WTC11 (cell line): ENCODE data around the gene CHN1. TPM values are rescaled to one million over a fixed set of nuclear protein-coding genes. Genes with fewer than 3 reads are reported as not detected.
A peak's percentile ranks its signal among the peaks of the same experiment; 100 is the strongest.

Experiments used
- ATAC-seq: fragments of 200-7000 bp; cut with Tn5 transposase; 2 replicates; pipeline ENCODE4 v1.10.0; 2021; ENCODE audit warnings: mild to moderate bottlenecking, moderate library complexity
- CTCF ChIA-PET: fragments of 300-600 bp; sonication (Branson Sonifier 250); formaldehyde crosslinking; loops from one replicate; lab custom pipeline; 2021; ENCODE audit warnings: antibody characterized with exemption; lab: Charles Lee
- POLR2A ChIA-PET: fragments of 350-600 bp; sonication (Branson Sonifier 250); formaldehyde crosslinking; loops from one replicate; lab custom pipeline; 2021; ENCODE audit warnings: antibody characterized with exemption; lab: Charles Lee
- DNase-seq: peaks from one replicate; pipeline ENCODE4 v3.0.0; 2021; ENCODE audit warnings: low spot score
- H3K27ac Mint-ChIP-seq: 2 replicates; pipeline ENCODE4 v1.8.0; 2021; ENCODE audit warnings: mixed read lengths
- H3K27me3 Mint-ChIP-seq: 2 replicates; pipeline ENCODE4 v1.8.0; 2021; ENCODE audit warnings: low read depth, mild to moderate bottlenecking, moderate library complexity, mixed read lengths
- H3K36me3 Mint-ChIP-seq: 2 replicates; pipeline ENCODE4 v1.8.0; 2021; ENCODE audit warnings: mixed read lengths
- H3K4me1 Mint-ChIP-seq: 2 replicates; pipeline ENCODE4 v1.8.0; 2022; ENCODE audit warnings: mixed read lengths
- H3K4me3 Mint-ChIP-seq: 2 replicates; pipeline ENCODE4 v1.8.0; 2021; ENCODE audit warnings: mild to moderate bottlenecking, moderate library complexity, mixed read lengths
- H3K9me3 Mint-ChIP-seq: 2 replicates; pipeline ENCODE4 v1.8.0; 2021; ENCODE audit warnings: mixed read lengths
- AR ChIP-seq: fragments of 250-450 bp; sonication (Bioruptor Pico); IDR thresholded peaks from 2 replicates; pipeline ENCODE4 v1.9.0; 2021; ENCODE audit warnings: mild to moderate bottlenecking
- CTCF ChIP-seq: fragments of 200-600 bp; IDR thresholded peaks from 2 replicates; pipeline ENCODE4 v1.8.0; 2022; ENCODE audit warnings: antibody characterized with exemption
- E2F1 ChIP-seq: sonication (generic); formaldehyde crosslinking; IDR thresholded peaks from 2 replicates; pipeline ENCODE4 v1.8.0; 2022; ENCODE audit warnings: mild to moderate bottlenecking, missing genetic modification reagents
- ELF4 ChIP-seq: sonication (generic); formaldehyde crosslinking; IDR thresholded peaks from 2 replicates; pipeline ENCODE4 v1.8.1; 2022; ENCODE audit warnings: low read depth, mild to moderate bottlenecking, moderate library complexity, missing genetic modification reagents
- GABPB1 ChIP-seq: sonication (generic); formaldehyde crosslinking; IDR thresholded peaks from 2 replicates; pipeline ENCODE4 v1.8.1; 2023; ENCODE audit warnings: mild to moderate bottlenecking, missing genetic modification reagents
- GRHL2 ChIP-seq: fragments of 250-450 bp; sonication (Bioruptor Pico); IDR thresholded peaks from 2 replicates; pipeline ENCODE4 v1.8.0; 2022; ENCODE audit warnings: mild to moderate bottlenecking, moderate library complexity; ENCODE audit not compliant: insufficient replicate concordance, severe bottlenecking
- MXD4 ChIP-seq: fragments of 250-450 bp; sonication (Bioruptor Pico); IDR thresholded peaks from 2 replicates; pipeline ENCODE4 v1.8.0; 2021; ENCODE audit warnings: mild to moderate bottlenecking, moderate library complexity, borderline replicate concordance
- NFATC4 ChIP-seq: fragments of 250-450 bp; sonication (Bioruptor Pico); IDR thresholded peaks from 2 replicates; pipeline ENCODE4 v1.9.0; 2021; ENCODE audit warnings: mild to moderate bottlenecking
- SP1 ChIP-seq: sonication (generic); formaldehyde crosslinking; conservative IDR thresholded peaks from 2 replicates; pipeline ENCODE4 v1.8.1; 2022; ENCODE audit warnings: missing genetic modification reagents
- STAT6 ChIP-seq: sonication (generic); formaldehyde crosslinking; conservative IDR thresholded peaks from 2 replicates; pipeline ENCODE4 v1.8.1; 2023; ENCODE audit warnings: mild to moderate bottlenecking, low read depth, missing genetic modification reagents, moderate library complexity
- TP53 ChIP-seq: sonication (generic); formaldehyde crosslinking; IDR thresholded peaks from 2 replicates; pipeline ENCODE4 v1.8.1; 2023; ENCODE audit warnings: mild to moderate bottlenecking, missing genetic modification reagents
- ZBTB43 ChIP-seq: sonication (generic); formaldehyde crosslinking; IDR thresholded peaks from 2 replicates; pipeline ENCODE4 v1.8.1; 2023; ENCODE audit warnings: mild to moderate bottlenecking, missing genetic modification reagents
- ZNF396 ChIP-seq: fragments of 250-450 bp; sonication (Bioruptor Pico); IDR thresholded peaks from 2 replicates; pipeline ENCODE4 v1.8.0; 2021; ENCODE audit warnings: mild to moderate bottlenecking, moderate library complexity, borderline replicate concordance
- total RNA-seq: library from RNA; stranded (reverse); gene quantifications from 3 replicates; pipeline ENCODE4 v1.2.3, GENCODE V29; 2021

CHN1 gene
- total RNA-seq, 1 experiment from 2014 or later: 30.0 TPM

- peak overlapping the region; percentile 51 for H3K27ac Mint-ChIP-seq
- no peak for DNase-seq
- CTCF ChIA-PET: interaction anchor here (0.9 kb wide), 1 partner anchor 64 kb away, joined by 4 read pairs; no protein-coding TSS in a partner anchor
Measured at GRCh38 chr2:174952607-174953006, 52.6 kb downstream of the CHN1 start.

More at GRCh38 chr2:174952607-174953006, 52.6 kb downstream of the CHN1 start:
- H3K36me3 Mint-ChIP-seq: peaks cover 9% of the 10 kb centered on the region
- peaks cover 10% of the 10 kb centered on the region for H3K9me3 Mint-ChIP-seq
- H3K4me1 Mint-ChIP-seq: peaks cover 37% of the 10 kb centered on the region
- no peak overlapping the region for H3K4me3 Mint-ChIP-seq
- POLR2A ChIA-PET: no interaction called here
- TF ChIP-seq GRHL2 (CRISPR knock-in tag) (no peak), GABPB1 (CRISPR knock-in tag) (no peak), E2F1 (CRISPR knock-in tag) (no peak), AR (CRISPR knock-in tag) (no peak), ZBTB43 (no peak), STAT6 (CRISPR knock-in tag) (no peak), NFATC4 (CRISPR knock-in tag) (no peak), MXD4 (no peak), SP1 (no peak), ELF4 (no peak), CTCF (no peak), TP53 (no peak), ZNF396 (CRISPR knock-in tag) (no peak)
- no peaks in the 10 kb centered on the region for H3K27me3 Mint-ChIP-seq
- ATAC-seq: no peak
